ENCODE data around the gene TATDN3. TPM values are rescaled to one million over a fixed set of nuclear protein-coding genes. Genes with fewer than 3 reads are reported as not detected.
"Not testable (repeated sequence)": the region's sequence is repeated elsewhere in the genome, so short reads cannot be mapped to it uniquely, and the experiment has no call there.

Gene TATDN3
- polyA plus RNA-seq, 3 donors = 19.8 to 22.2 (median 21.6) TPM

GRCh38 chr1:212827171-212827776 lies 35.6 kb downstream of the TATDN3 start:
- DNase-seq (ENCODE audit: low read depth in 3 of 3, low spot score in 2 of 3) = no peak

DNA sequence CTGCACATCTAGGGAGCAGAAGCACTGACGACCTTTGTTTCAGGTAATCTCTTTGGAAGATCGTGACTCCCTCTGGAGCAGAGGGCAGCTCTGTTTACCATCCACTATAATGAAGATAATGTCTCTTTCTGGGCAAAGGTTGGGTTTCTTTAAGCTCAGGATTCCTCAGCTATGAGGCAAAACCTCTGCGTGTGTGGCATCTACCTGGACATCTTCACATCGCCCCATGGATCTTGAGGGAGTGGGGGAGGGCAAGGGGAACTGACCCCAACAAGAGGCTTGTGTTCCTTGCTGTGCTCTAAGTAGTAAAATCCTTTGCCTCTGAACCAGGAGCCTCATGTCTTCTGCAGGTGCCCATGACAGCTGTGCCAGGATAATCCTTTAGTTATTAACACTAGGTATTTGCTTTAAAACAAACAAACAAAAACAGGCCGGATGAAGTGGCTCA lies 36.2 kb downstream of the TATDN3 start:
- no peak for DNase-seq (ENCODE audit: low read depth in 3 of 3, low spot score in 2 of 3)

DNA sequence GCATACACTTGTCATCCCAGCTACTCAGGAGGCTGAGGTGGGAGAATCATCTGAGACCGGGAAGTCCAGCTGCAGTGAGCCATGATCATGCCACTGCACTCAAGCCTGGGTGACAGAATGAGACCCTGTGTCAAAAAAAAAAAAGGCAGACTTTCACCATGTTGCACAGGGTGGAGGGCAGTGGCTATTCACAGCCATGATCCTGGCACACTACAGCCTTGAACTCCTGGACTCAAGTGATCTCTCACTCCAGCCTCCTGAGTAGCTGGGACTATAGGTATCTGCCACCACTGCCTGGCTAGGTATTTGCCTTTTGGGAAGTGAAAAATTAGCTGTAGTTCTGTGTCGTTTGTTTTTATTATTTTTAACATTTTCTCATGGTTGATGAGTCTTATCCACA lies 36.7 kb downstream of the TATDN3 start:
- no peak for DNase-seq (ENCODE audit: low read depth in 3 of 3, low spot score in 2 of 3)

- DNase-seq (ENCODE audit: low read depth in 3 of 3, low spot score in 2 of 3) = not testable (repeated sequence)
Measured at GRCh38 chr1:212833211-212834207, 41.8 kb downstream of the TATDN3 start.

- no peak for DNase-seq (ENCODE audit: low read depth in 3 of 3, low spot score in 2 of 3)
Measured at GRCh38 chr1:212838145-212838544, 46.5 kb downstream of the TATDN3 start.

DNA sequence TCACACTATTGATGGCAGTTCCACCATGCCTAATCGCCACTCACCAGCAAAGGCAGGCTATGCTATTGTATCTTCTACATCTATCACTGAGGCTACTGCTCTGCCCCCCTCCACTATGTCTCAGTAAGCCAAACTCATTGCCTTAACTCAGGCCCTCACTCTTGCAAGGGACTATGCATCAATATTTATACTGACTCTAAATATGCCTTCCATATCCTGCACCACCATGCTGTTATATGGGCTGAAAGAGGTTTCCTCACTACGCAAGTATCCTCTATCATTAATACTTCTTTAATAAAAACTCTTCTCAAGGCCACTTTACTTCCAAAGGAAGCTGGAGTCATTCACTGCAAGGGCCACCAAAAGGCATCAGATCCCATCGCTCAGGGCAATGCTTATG lies 52.8 kb downstream of the TATDN3 start:
- not testable (repeated sequence) for DNase-seq (ENCODE audit: low read depth in 3 of 3, low spot score in 2 of 3)

DNA sequence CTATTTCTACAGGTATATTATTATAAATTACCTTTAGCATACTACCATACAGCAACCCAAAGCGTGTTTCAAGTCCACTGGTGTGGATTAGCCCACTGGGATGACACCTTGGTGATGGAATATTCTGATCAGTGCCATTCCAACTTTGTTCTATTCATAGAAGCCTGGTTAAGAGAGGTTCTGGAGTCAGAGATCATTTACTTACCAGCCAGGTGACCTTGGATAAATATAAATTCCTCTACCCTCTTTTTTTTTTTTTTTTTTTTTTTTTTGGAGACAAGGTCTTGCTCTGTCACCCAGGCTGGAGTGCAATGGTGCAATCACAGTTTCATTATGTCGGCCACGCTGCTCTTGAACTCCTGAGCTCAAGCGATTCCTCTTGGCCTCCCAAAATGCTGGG lies 55.9 kb downstream of the TATDN3 start, which contains the start of gene SPATA45:
TSS of gene SPATA45 (minus strand) at position 101 of the 400 bp plus-strand sequence. CDS start 11,500 bp downstream, outside the sequence.
- no peak for DNase-seq (ENCODE audit: low read depth in 3 of 3, low spot score in 2 of 3)

GRCh38 chr1:212852105-212852688 lies 60.5 kb downstream of the TATDN3 start:
- DNase-seq (ENCODE audit: low read depth in 3 of 3, low spot score in 2 of 3) = no peak

- no peak for DNase-seq (ENCODE audit: low read depth in 3 of 3, low spot score in 2 of 3)
Measured at GRCh38 chr1:212853658-212854057, 62.0 kb downstream of the TATDN3 start.

GRCh38 chr1:212856755-212857154 lies 65.1 kb downstream of the TATDN3 start:
- DNase-seq (ENCODE audit: low read depth in 3 of 3, low spot score in 2 of 3) = no peak

DNA sequence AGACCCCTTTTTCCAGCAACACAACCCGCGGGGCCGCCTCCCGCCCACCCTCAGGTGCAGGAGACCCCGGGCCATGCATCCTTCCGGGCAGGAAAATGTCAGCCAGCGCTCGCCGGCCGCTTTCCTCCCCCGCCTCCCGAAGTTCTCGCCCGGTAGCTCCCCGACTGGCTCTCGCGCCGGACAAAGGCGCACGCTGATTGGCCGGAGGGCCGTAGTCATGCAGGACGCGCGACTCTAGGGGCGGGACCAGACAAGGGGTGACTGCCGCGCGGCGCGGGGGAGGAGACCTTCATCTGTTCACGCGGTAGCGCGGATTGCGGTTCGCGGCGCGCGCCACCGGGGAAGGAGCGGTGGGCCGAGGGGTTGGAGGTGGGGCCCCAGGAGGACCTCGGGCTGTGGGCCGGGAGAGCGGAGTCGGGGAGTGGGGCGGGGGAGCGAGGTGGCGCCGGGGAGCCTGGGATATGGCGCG lies 66.3 kb downstream of the TATDN3 start, which contains the start of gene FLVCR1:
TSS of gene FLVCR1 (plus strand) at position 284 of the 469 bp plus-strand sequence. CDS start at position 462, 178 bp downstream.
- DNase-seq (ENCODE audit: low read depth in 3 of 3, low spot score in 2 of 3) = peak; percentile 82 to 96 (median 89)

DNA sequence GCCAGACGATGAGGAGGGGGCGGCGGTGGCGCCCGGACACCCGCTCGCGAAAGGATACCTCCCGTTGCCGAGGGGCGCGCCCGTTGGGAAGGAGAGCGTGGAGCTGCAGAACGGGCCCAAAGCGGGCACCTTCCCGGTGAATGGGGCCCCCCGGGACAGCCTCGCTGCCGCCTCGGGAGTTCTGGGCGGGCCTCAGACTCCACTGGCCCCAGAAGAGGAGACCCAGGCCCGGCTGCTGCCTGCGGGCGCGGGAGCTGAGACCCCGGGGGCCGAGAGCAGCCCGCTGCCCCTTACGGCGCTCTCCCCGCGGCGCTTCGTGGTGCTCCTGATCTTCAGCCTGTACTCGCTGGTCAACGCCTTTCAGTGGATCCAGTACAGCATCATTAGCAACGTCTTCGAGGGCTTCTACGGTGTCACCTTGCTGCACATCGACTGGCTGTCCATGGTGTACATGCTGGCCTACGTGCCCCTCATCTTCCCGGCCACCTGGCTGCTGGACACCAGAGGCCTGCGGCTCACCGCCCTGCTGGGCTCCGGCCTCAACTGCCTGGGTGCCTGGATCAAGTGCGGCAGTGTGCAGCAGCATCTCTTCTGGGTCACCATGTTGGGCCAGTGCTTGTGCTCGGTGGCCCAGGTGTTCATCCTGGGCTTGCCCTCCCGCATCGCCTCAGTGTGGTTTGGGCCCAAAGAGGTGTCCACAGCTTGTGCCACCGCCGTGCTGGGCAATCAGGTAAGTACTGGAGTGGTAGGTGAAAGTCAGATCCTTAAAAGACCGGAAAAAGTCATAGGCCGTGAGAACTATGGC lies 67.0 kb downstream of the TATDN3 start:
- peak in 1 of 3 donors; percentile 24 for DNase-seq (ENCODE audit: low read depth in 3 of 3, low spot score in 2 of 3)

- DNase-seq (ENCODE audit: low read depth in 3 of 3, low spot score in 2 of 3) = no peak
Measured at GRCh38 chr1:212860713-212861581, 69.3 kb downstream of the TATDN3 start.

DNA sequence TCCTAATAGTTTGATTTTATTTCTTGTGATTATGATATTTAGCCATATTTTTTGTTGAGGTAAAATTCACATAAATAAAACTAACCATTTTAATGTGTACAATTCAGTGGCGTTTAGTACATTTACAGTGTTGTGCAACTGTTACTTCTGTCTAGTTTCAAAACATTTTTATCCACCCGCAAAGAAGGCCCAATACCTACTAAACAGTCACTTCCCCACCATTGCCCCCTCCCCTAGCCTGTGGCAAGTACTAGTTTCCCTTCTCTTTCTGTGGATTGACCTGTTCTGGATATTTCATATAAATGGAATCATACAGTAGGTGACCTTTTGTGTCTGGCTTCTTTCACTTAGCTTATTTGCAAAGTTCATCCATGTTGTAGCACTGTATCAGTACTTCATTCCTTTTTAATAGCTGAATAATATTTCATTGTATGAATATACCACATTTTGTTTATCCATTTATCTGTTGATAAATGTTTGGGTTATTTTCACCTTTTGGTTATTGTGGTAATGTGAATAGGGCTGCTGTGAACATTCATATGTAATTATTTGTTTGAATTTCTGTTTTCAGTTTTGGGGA lies 70.5 kb downstream of the TATDN3 start:
- no peak for DNase-seq (ENCODE audit: low read depth in 3 of 3, low spot score in 2 of 3)

GRCh38 chr1:212863345-212863744 lies 71.7 kb downstream of the TATDN3 start:
- not testable (repeated sequence) for DNase-seq (ENCODE audit: low read depth in 3 of 3, low spot score in 2 of 3)

- no peak for DNase-seq (ENCODE audit: low read depth in 3 of 3, low spot score in 2 of 3)
Measured at GRCh38 chr1:212864201-212864600, 72.5 kb downstream of the TATDN3 start.
